Measurements from ENCODE around the gene CEP44.
"Not testable (repeated sequence)": the region's sequence is repeated elsewhere in the genome, so short reads cannot be mapped to it uniquely, and the experiment has no call there.

Gene CEP44

DNA sequence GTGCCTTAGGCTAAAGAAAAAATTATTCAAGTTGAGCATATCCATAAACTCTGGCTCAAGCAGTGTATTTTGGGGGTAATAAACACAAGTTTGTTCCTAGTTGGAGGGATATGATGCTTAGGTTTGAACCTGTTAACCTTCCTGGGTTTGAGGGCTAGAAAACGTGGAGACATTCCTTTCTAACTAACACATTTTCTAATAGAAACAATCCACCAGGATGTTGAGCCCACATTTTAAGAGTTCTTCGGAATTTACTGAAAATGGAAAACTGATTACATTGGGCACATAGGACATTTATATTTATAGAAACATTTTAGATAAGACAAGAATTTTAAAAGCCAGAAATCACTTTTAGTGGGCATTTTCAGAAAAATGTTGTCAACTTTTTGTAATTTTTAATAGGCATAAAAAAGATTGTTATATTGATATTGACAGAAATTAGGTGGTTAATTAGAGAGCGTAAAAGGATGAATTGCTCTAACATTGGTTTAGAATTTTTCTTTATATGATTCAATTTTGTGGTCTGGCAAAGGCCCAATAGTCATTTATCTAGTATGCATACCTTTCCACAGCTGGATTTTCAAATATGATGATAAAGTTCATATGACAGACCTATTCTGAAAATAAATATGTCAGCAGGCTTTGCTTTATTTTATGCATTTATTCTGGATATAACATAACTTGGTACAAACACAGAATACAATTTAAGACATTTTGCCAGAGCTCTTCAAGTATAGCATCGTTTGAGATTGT, 49.2 kb downstream of the CEP44 start:
- DNase-seq = no peak

DNA sequence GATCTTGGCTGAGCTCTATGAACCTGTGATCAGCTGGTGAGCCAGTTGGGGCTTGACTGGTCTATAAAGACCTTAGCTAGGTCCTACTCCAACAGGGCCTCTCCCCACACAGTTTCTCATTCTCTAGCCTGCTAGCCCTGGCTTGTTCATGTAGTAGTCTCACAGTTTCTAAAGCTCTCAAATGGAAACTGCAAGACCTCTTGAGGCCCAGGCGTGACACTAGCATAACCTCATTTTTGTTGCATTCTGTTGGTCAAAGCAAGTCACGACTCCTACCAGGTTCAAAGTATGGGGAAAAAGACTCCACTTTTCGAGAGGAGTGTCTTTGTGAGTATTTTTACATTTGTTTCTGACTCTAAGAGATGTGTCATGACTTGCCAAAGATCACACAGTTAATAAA, 50.9 kb downstream of the CEP44 start:
- DNase-seq = no peak

DNA sequence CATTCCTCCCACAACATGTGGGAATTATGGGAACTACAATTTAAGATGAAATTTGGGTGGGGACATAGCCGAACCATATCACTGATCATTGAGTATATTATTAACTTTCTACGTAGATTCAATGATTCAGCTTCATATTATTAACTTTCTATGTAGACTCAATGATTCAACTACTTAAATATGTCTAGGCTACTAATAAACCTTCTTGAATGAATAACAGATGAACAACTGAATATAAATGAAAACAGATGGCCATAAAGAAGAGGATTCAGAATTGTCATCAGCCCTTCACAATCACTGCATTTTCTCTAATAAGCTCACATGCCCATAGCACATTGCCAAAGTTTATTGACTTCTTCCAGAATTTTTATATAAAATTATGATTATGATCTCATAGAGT, 57.0 kb downstream of the CEP44 start:
- DNase-seq = no peak

DNA sequence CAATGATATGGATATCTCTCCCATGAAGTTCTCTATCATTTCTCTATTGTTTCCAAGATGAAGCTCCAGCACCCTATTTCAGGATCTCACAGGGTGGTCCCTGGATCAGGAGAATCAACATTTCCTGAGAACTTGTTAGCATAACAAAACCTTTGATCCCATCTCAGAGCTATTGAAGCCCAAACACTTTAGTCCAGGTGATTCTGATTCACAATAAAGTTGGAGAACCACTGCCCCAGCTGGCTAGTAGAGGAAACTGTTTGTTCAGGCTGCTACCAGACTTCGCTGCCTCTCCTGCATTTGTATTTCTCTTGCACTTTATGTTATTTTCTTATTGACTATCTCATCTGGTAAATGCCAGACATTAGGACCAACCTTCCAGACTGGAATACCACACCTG, 65.4 kb downstream of the CEP44 start:
- no peak for DNase-seq

DNA sequence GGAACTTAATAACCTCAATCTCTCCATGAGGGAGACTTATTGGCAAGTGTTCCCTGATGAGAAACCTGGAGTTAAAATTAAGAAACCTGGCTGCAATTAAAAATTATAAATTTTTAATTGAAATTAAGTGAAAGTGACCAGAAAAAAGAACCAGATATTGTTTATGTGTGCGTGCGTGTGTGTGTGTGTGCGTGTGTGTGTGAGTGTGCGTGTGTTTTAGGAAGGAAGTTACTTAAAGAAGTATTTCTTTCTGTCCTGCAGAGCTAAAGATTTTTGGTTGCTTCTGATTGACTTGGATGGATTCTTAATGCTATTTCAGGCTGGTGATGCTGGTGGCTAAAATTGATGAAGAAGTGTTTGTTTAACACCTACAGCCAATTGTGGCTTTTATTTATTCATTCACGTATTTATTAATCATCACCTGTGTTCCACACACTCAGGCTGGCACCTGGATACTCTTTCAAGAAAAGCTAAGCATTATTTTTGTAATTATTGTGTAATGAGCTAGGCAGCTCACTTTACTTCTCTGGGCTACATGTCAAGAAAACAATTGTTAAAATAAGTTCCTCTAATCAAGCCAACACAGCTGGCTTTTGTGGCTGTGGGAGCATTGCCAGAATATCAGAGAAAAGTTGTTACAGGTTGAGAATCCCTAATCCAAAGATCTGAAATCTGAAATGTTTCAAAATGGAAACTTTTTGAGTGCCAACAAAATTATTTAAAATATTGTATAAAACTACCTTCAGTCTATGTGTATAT, 68.5 kb downstream of the CEP44 start:
- no peak for DNase-seq

DNA sequence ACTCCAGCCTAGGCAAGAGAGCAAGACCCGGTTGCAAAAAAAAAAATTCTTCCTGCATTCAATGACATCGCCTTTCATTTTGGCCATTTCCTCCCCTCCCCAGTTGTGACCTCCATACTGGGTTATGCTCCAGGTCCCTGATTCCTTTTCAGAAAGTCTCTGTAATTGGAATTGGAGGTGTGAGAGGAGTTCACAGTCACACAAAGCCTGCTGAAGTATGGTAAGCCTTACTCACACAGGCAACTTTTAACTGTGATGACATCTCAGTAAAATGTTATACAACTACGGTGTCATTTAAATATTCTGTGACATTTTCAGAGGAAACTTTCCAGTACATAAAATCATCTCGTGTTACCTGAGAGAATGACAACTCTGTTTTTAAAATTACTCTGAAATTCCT, 73.6 kb downstream of the CEP44 start:
- no peak for DNase-seq

DNA sequence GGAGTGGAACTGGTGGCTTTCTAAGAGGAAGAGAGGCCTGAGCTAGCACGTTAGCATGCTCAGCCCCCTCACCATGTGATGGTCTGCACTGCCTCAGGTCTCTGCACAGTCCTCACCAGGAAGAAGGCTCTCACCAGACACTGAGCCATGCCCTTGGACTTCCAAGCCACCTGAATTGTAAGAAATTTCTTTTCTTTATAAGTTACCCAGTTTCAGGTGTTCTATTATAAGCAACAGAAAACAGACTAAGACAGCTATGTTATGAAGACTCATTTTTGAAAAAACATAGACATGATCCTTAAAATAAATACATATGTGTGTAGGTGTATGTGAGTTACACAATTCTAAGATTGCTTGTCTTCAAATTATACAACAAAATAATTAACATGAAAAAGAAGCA, 74.7 kb downstream of the CEP44 start:
- DNase-seq = no peak

DNA sequence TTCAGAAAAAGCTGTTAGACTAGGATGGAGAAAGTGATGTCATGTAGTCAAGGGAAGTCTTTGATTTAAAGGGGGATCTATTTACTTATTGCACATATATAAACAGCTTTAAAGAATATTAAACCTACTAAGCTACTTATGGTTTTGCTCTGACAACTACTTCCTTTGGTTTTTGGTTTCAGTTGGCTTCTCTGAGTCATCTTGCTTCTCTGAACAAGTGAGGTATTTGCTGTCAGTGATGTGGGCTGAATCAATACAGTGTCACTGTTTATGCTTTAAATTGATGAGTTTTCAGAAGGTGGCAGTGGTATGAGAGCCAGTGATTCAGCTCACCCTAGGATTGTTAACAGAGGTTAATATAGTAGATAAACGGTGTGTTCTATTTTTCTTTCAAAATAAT, 75.1 kb downstream of the CEP44 start:
- peak; percentile 12 for DNase-seq

DNA sequence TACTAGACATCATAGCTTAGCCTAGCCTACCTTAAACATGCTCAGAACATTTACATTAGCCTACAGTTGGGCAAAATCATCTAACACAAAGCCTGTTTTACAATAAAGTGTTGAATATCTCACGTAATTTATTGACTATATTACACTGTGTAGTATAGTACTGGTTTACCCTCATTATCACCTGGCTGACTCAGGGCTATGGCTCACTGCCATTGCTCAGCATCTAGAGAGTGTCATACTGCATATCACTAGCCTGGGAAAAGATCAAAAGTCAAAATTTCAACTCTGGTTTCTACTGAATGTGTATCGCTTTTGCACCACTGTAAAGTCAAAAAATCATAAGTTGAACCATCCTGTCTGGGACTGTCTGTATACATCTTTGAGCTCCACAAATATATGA, 78.6 kb downstream of the CEP44 start:
- DNase-seq = no peak

DNA sequence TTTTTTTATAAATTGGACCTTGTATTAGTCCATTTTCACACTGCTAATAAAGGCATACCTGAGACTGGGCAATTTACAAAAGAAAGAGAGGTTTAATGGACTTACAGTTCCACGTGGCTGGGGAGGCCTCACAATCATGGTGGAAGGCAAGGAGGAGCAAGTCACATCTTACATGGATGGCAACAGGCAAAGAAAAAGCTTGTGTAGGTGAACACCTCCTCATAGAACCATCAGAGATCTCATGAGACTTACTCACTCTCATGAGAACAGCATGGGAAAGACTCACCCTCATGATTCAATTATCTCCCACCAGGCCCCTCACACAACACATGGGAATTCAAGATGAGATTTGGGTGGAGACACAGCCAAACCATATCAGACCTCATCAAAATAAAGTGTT, 80.1 kb downstream of the CEP44 start:
- DNase-seq = not testable (repeated sequence)

DNA sequence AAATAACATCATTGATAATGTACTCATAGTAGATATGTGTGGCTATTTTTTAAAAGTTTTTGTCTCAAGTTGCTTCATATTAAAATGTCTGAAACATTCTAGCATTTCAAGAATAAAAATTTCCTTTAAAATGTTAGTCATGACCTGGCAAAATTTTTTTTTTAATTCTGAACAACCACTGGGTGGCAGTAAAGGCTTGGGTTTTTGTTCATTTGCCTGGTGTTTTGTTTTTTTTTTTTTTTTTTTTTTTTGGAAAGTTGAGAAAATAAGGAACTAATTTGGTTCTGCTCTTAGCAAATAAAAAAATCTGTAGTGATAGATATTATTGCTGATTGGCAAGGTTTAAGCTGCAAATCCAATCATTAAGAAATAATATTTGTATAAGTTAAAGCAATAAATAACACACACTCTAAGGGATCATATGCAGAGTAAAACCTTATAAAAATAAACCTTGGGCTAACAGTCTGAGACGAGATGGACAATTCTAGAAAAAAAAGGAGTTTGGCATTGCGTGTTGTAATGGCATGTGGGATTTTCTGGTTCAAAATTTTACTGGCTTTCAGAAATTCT, 81.4 kb downstream of the CEP44 start:
- peak; percentile 23 for DNase-seq

DNA sequence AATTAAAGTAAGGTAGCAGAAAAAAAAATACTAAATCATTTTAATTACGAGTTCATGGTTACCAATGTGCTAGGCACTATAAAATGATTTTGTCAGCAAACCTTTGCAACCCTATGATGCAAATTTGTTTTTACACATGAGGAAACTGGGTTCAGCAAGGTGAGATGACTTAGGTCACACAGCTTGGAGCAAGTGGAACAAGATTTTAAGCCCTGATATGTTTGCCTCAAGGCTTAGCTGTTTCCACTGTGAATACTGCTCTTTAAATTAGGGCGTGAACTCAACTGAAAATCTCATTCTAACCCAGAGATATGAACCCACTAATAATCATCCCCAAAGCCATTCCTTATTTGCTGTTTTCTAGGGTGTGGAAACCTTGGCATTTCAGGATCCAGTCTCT, 86.3 kb downstream of the CEP44 start:
- no peak for DNase-seq

DNA sequence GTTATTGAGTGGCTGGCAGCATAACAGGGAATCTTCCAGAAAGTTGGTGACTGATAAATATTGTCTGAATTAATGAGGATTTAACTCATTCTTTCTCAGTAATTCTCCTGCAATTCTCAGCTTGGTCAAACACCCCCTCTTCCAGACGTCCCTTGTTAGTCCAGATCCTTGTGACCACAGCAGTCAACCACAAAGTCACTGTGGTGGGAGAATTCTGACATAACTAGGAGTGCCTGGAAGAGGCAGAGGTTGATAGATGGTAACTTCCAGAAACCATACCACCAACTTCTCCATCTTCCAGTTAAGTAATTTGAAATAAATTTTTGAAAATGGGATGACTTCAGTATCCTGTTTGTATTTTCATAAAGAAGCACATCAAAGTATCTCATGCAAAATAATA, 90.1 kb downstream of the CEP44 start:
- no peak for DNase-seq

DNA sequence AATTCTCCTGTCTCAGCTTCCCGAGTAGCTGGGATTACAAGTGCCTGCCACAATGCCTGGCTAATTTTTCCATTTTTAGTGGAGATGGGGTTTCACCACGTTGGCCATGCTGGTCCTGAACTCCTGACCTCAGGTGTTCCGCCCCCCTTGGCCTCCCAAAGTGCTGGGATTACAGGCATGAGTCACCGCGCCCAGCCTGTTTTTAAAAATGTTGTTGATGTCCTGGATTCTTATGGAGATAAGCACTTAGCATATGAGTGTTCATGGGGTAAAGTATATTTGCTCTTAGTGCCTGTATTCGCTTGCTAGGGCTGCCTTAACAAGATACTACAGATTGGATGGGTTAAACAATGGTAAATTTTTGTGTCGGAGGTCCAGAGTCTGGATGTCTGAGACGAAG, 91.7 kb downstream of the CEP44 start:
- no peak for DNase-seq

DNA sequence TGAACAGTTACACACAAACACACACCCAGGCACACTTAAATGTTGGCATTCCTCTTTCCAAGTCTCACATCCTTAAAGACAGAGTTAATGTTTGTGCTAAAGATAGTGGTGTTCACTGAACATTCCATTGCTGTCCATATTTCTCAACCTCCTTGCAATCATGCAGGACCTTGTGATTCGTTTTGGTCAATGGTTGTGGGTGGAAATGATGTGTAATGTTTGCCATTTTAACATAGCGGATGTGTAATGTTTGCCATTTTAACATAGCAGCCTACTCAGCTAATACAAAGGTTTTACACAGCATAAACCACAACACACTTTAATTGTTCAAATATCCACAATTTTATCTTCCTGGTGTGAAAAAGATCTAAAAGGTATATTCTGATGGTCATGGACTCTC, 93.9 kb downstream of the CEP44 start:
- DNase-seq = no peak

DNA sequence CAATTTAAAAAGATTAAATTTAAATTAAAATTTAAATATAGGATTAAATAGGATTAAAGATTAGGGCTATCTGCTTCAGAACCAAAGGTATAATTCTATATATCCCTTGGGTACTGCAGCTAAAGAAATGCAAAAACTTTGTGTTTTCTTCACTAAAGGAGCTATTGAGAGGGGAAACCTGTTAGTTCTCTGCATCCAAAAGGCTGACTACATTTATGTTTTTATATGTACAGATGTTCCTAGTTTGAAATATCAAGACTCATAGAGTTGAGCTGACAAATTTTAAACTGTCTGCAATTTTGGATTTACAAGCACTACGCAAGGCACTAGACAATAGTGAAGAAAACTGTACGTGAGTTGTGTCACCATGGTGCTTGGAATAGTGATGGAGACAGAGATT, 95.2 kb downstream of the CEP44 start:
- DNase-seq = no peak

DNA sequence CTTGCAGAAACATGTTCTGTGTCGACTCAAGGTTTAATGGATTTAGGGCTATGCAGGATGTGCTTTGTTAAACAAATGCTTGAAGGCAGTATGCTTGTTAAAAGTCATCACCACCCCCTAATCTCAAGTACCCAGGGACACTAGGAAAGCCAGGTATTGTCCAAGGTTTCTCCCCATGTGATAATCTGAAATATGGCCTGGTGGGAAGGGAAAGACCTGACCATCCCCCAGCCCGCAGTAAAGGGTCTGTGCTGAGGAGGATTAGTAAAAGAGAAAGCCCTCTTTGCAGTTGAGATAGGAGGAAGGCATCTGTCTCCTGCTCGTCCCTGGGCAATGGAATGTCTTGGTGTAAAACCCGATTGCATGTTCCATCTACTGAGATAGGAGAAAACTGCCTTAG, 96.5 kb downstream of the CEP44 start:
- DNase-seq = not testable (repeated sequence)

DNA sequence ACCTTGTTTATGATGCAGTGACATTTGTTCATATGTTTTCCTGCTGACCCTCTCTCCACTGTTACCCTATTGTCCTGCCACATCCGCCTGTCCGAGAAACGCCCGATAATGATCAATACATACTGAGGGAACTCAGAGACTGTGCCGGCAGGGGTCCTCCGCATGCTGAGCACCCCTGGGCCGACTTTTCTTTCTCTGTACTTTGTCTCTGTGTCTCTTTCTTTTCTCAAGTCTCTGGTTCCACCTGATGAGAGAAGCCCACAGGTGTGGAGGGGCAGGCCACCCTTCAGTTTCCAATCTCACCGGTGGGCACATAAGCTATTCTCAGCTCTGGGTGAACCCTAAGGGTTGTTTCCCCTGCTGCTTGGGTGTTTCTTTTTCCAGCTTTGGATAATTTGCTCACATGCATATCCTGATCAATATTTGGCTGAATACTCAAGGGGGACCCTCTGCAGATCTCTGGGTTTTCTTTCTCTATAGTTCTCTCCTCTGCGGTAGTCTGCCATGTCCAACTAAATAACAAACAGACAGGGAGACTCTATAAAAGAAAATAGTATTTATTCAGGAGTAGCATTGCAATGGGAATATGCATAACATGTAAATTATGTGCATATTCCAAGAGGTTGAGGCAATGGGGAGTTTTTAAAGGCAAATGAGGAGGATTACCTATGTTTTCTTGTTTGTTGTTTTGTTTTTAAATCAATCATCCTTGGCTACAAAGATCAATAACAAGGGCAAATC, 97.2 kb downstream of the CEP44 start:
- DNase-seq = no peak

DNA sequence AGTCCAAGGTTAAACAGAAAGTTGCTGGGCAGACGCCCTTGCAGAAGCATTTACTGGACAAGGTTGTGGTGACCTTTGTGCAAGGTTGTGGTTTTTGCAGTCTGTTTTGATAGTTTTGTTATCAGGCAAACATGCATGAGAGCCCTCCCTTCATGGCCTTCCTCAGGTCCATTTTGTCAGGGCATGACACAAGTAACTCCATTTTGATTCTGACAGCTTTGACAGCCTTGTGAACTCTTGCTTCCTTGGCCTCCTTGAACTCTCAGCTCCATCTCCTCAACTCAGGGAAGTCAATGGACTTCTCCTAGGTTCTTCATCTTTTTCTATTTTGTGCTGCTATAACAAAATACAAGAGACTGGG, 97.7 kb downstream of the CEP44 start:
- DNase-seq = no peak
